ENCODE data around the gene LMO3. TPM values are rescaled to one million over a fixed set of nuclear protein-coding genes. Genes with fewer than 3 reads are reported as not detected.

The LMO3 gene
- polyA plus RNA-seq, 4 donors: 1.7 to 3.4 (median 2.9) TPM

- DNase-seq (ENCODE audit: low read depth in 4 of 4, low spot score in 3 of 4): no peak
Observed at GRCh38 chr12:16602412-16602811, 3.5 kb downstream of the LMO3 start.

GRCh38 chr12:16600525-16600924 is 5.4 kb downstream of the LMO3 start:
- no peak for DNase-seq (ENCODE audit: low read depth in 4 of 4, low spot score in 3 of 4)

GRCh38 chr12:16599081-16599480 is 6.9 kb downstream of the LMO3 start:
- DNase-seq (ENCODE audit: low read depth in 4 of 4, low spot score in 3 of 4): no peak

- DNase-seq (ENCODE audit: low read depth in 4 of 4, low spot score in 3 of 4): no peak
Observed at GRCh38 chr12:16594797-16595196, 11.2 kb downstream of the LMO3 start.

GRCh38 chr12:16593546-16593945 is 12.4 kb downstream of the LMO3 start:
- no peak for DNase-seq (ENCODE audit: low read depth in 4 of 4, low spot score in 3 of 4)

GRCh38 chr12:16590645-16591044 is 15.3 kb downstream of the LMO3 start:
- DNase-seq (ENCODE audit: low read depth in 4 of 4, low spot score in 3 of 4): no peak

- no peak for DNase-seq (ENCODE audit: low read depth in 4 of 4, low spot score in 3 of 4)
Observed at GRCh38 chr12:16588812-16589211, 17.1 kb downstream of the LMO3 start.

GRCh38 chr12:16587514-16587913 is 18.4 kb downstream of the LMO3 start:
- DNase-seq (ENCODE audit: low read depth in 4 of 4, low spot score in 3 of 4): no peak

- no peak for DNase-seq (ENCODE audit: low read depth in 4 of 4, low spot score in 3 of 4)
Observed at GRCh38 chr12:16587110-16587453, 18.9 kb downstream of the LMO3 start.

GRCh38 chr12:16586350-16587109 is 19.4 kb downstream of the LMO3 start:
- no peak for DNase-seq (ENCODE audit: low read depth in 4 of 4, low spot score in 3 of 4)

GRCh38 chr12:16585781-16586180 is 20.2 kb downstream of the LMO3 start:
- no peak for DNase-seq (ENCODE audit: low read depth in 4 of 4, low spot score in 3 of 4)

GRCh38 chr12:16583969-16584745 is 21.8 kb downstream of the LMO3 start:
- no peak for DNase-seq (ENCODE audit: low read depth in 4 of 4, low spot score in 3 of 4)

- no peak for DNase-seq (ENCODE audit: low read depth in 4 of 4, low spot score in 3 of 4)
Observed at GRCh38 chr12:16581416-16581815, 24.5 kb downstream of the LMO3 start.

GRCh38 chr12:16579041-16579440 is 26.9 kb downstream of the LMO3 start:
- no peak for DNase-seq (ENCODE audit: low read depth in 4 of 4, low spot score in 3 of 4)

- DNase-seq (ENCODE audit: low read depth in 4 of 4, low spot score in 3 of 4): no peak
Observed at GRCh38 chr12:16573398-16574077, 32.4 kb downstream of the LMO3 start.

- no peak for DNase-seq (ENCODE audit: low read depth in 4 of 4, low spot score in 3 of 4)
Observed at GRCh38 chr12:16568873-16569272, 37.1 kb downstream of the LMO3 start.

GRCh38 chr12:16564675-16565074 is 41.3 kb downstream of the LMO3 start:
- DNase-seq (ENCODE audit: low read depth in 4 of 4, low spot score in 3 of 4): no peak

GRCh38 chr12:16563504-16563903 is 42.5 kb downstream of the LMO3 start:
- DNase-seq (ENCODE audit: low read depth in 4 of 4, low spot score in 3 of 4): no peak

- no peak for DNase-seq (ENCODE audit: low read depth in 4 of 4, low spot score in 3 of 4)
Observed at GRCh38 chr12:16562921-16563320, 43.0 kb downstream of the LMO3 start.

- no peak for DNase-seq (ENCODE audit: low read depth in 4 of 4, low spot score in 3 of 4)
Observed at GRCh38 chr12:16562435-16562834, 43.5 kb downstream of the LMO3 start.

GRCh38 chr12:16560273-16560672 is 45.7 kb downstream of the LMO3 start:
- DNase-seq (ENCODE audit: low read depth in 4 of 4, low spot score in 3 of 4): no peak

GRCh38 chr12:16555630-16556029 is 50.3 kb downstream of the LMO3 start:
- no peak for DNase-seq (ENCODE audit: low read depth in 4 of 4, low spot score in 3 of 4)

All from right renal pelvis (tissue), 4 donors.